GM18505 (cell line): Measurements from ENCODE around the gene PTPRF.
"Not testable (repeated sequence)": the region's sequence is repeated elsewhere in the genome, so short reads cannot be mapped to it uniquely, and the experiment has no call there.

Source experiments
- ATAC-seq: cut with Tn5 transposase; IDR thresholded peaks from one replicate; pipeline ENCODE4 v1.9.1; 2021; ENCODE audit not compliant: unreplicated experiment
- POLR2A ChIP-seq: IDR thresholded peaks from 4 replicates; pipeline ENCODE4 v1.6.1; 2011; ENCODE audit warnings: borderline replicate concordance; ENCODE audit not compliant: insufficient read depth, insufficient read length; ENCODE audit errors: extremely low read depth

The PTPRF gene

GRCh38 chr1:43622901-43623780 is 92.5 kb downstream of the PTPRF start:
- no peak for ATAC-seq
- TF ChIP-seq POLR2A: no peak

- no peak for ATAC-seq
- TF ChIP-seq POLR2A: no peak
Observed at GRCh38 chr1:43625063-43625780, 94.5 kb downstream of the PTPRF start.

- ATAC-seq: no peak
- TF ChIP-seq POLR2A: no peak
Observed at GRCh38 chr1:43632135-43632670, 101.5 kb downstream of the PTPRF start.

- TF ChIP-seq POLR2A: no peak
- no peak for ATAC-seq
Observed at GRCh38 chr1:43634721-43635120, 104.0 kb downstream of the PTPRF start.

GRCh38 chr1:43636006-43636641 is 105.4 kb downstream of the PTPRF start:
- no peak for ATAC-seq
- TF ChIP-seq POLR2A: no peak

- TF ChIP-seq POLR2A: no peak
- no peak for ATAC-seq
Observed at GRCh38 chr1:43637267-43637666, 106.6 kb downstream of the PTPRF start.

GRCh38 chr1:43638381-43638780 is 107.7 kb downstream of the PTPRF start:
- not testable (repeated sequence) for ATAC-seq

- TF ChIP-seq POLR2A: no peak
Observed at GRCh38 chr1:43639976-43640794, 109.5 kb downstream of the PTPRF start.

GRCh38 chr1:43644558-43644957 is 113.9 kb downstream of the PTPRF start:
- no peak for TF ChIP-seq POLR2A
- ATAC-seq: no peak

More at GRCh38 chr1:43639976-43640794, 109.5 kb downstream of the PTPRF start:
- no peak for ATAC-seq

GRCh38 chr1:43645461-43645860 is 114.8 kb downstream of the PTPRF start:
- no peak for ATAC-seq
- TF ChIP-seq POLR2A: no peak

- ATAC-seq: not testable (repeated sequence)
Observed at GRCh38 chr1:43647331-43647730, 116.6 kb downstream of the PTPRF start.

GRCh38 chr1:43648221-43648847 is 117.7 kb downstream of the PTPRF start:
- no peak for ATAC-seq
- no peak for TF ChIP-seq POLR2A
